ENCODE data around the gene OR10W1. TPM values are rescaled to one million over a fixed set of nuclear protein-coding genes. Genes with fewer than 3 reads are reported as not detected.

OR10W1 gene, protein sequence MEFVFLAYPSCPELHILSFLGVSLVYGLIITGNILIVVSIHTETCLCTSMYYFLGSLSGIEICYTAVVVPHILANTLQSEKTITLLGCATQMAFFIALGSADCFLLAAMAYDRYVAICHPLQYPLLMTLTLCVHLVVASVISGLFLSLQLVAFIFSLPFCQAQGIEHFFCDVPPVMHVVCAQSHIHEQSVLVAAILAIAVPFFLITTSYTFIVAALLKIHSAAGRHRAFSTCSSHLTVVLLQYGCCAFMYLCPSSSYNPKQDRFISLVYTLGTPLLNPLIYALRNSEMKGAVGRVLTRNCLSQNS
- not detected for total RNA-seq

DNA sequence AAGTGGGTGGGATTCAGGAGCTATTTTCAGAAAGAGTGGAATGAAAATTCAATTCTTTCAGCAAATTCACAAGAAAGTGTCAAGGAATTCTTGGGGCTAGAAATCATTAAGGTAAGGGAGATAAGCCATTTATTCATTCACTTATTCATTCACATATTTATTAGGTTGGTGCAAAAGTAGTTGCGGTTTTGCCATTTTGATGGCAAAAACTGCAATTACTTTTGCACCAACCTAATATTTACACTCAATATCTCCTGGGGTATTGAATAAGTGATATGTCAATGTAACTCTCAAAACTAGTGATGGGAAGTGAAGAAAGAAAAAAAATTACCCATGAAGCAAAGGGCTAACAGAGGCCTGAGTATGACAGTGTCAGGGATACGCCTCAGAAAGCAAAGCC, at the start of gene OR10W1:
OR10W1 (minus strand) TSS at position 119 of the 400 bp plus-strand sequence. CDS start 402 bp downstream, outside the sequence.
- DNase-seq = no peak
- 80 to 96% methylated on average over 2 of the region's 2 CpGs for WGBS, 2 donors
- H3K27me3 ChIP-seq = no peaks in the 10 kb centered on the region
- no peak within 1 kb of the TSS for H3K4me3 ChIP-seq
- no peak within 1 kb of the TSS for H3K27ac ChIP-seq
- TF ChIP-seq POLR2A (IDR thresholded peaks at IDR 0.05) = no peak
- TF ChIP-seq, protein P1, sequence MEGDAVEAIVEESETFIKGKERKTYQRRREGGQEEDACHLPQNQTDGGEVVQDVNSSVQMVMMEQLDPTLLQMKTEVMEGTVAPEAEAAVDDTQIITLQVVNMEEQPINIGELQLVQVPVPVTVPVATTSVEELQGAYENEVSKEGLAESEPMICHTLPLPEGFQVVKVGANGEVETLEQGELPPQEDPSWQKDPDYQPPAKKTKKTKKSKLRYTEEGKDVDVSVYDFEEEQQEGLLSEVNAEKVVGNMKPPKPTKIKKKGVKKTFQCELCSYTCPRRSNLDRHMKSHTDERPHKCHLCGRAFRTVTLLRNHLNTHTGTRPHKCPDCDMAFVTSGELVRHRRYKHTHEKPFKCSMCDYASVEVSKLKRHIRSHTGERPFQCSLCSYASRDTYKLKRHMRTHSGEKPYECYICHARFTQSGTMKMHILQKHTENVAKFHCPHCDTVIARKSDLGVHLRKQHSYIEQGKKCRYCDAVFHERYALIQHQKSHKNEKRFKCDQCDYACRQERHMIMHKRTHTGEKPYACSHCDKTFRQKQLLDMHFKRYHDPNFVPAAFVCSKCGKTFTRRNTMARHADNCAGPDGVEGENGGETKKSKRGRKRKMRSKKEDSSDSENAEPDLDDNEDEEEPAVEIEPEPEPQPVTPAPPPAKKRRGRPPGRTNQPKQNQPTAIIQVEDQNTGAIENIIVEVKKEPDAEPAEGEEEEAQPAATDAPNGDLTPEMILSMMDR (IDR thresholded peaks at IDR 0.05) = no peak
- no peaks in the 10 kb centered on the region for H3K4me1 ChIP-seq
- intact Hi-C loops (cut with DNase I) = no loop called here
- no peaks in the 10 kb centered on the region for H3K36me3 ChIP-seq
- no peaks in the 10 kb centered on the region for H3K9me3 ChIP-seq

DNA sequence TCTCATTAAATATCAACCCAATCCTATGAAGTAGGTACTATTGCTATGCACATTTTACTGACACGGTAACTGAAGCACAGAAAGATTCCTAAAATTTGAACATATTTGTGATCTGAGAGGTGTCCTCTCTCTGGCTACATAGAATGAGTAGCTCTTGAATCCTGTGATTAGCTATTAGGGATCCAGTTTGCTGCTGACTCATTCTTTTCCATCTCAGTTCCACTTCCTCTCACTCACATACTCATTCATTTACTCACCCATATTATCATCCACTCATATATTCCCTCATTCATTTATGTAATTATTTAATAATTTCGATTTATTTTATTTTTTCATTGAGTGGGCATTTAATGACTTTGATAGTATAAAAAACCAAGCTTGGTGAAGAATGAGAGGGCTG, 48.1 kb upstream of the OR10W1 start:
- 61 to 71% methylated on average over 2 of the region's 2 CpGs for WGBS, 2 donors
- no peak for TF ChIP-seq POLR2A (IDR thresholded peaks at IDR 0.05)
- TF ChIP-seq, protein P1 (IDR thresholded peaks at IDR 0.05) = no peak

DNA sequence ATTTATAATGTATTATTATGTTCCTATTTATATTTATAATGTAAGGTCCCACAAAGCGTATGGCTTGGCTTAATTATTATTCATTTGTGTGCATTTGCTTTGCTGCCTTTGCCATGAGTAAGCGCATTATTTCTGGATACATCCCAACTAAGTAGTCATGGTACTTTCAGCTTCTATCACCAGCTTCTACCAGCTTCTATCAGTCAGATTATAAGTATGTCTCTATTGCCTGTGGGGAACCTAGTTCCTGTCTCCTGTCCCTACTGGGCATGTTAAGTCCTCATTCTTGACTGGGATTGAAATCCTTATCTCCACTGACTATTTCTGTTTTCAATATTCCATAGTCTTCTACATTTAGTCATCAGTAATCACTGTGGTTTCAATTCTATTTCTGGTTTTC, 33.5 kb upstream of the OR10W1 start:
- H3K4me3 ChIP-seq = no peak overlapping the region

More for the DNA sequence above, 48.1 kb upstream of the OR10W1 start:
- H3K27me3 ChIP-seq = no peaks in the 10 kb centered on the region
- H3K27ac ChIP-seq = no peak overlapping the region
- no peaks in the 10 kb centered on the region for H3K9me3 ChIP-seq
- no peak for DNase-seq
- no peaks in the 10 kb centered on the region for H3K4me1 ChIP-seq
- H3K36me3 ChIP-seq = no peaks in the 10 kb centered on the region
- H3K4me3 ChIP-seq = no peak overlapping the region
- intact Hi-C loops (cut with DNase I) = no loop called here

DNA sequence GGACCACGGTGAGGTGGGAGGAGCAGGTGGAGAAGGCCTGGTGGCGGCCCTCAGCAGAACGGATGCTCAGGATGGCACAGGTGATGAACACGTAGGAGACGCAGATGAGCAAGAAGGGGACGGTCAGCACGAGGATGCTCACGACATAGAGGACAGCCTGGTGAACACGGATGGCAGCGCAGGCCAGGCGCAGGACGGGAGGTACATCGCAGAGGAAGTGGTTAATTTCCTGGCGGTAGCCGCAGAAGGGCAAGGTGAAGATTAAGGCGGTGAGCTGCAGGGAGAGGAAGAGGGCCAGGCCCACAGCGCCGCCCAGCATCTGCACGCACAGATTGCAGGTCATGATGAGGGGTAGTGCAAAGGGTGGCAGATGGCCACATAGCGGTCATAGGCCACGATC, 24.0 kb upstream of the OR10W1 start:
- WGBS, 2 donors = 90 to 93% methylated on average over 20 to 21 of the region's 21 CpGs
- H3K36me3 ChIP-seq = no peaks in the 10 kb centered on the region
- H3K4me1 ChIP-seq = no peaks in the 10 kb centered on the region
- DNase-seq = no peak
- peaks cover 0 to 3% (median 0%) of the 10 kb centered on the region in 4 donors for H3K27me3 ChIP-seq
- intact Hi-C loops (cut with DNase I) = no loop called here
- H3K9me3 ChIP-seq = no peaks in the 10 kb centered on the region
- TF ChIP-seq, protein P1 (IDR thresholded peaks at IDR 0.05) = no peak
- no peak for TF ChIP-seq POLR2A (IDR thresholded peaks at IDR 0.05)
- no peak overlapping the region for H3K27ac ChIP-seq
- no peak overlapping the region for H3K4me3 ChIP-seq

More for the DNA sequence above, 33.5 kb upstream of the OR10W1 start:
- no peaks in the 10 kb centered on the region for H3K4me1 ChIP-seq
- no peaks in the 10 kb centered on the region for H3K27me3 ChIP-seq
- DNase-seq = no peak
- H3K36me3 ChIP-seq = no peaks in the 10 kb centered on the region
- WGBS, 2 donors = 68 to 69% methylated on average over 2 of the region's 2 CpGs
- TF ChIP-seq, protein P1 (IDR thresholded peaks at IDR 0.05) = no peak
- TF ChIP-seq POLR2A (IDR thresholded peaks at IDR 0.05) = no peak
- intact Hi-C loops (cut with DNase I) = no loop called here
- no peaks in the 10 kb centered on the region for H3K9me3 ChIP-seq
- H3K27ac ChIP-seq = no peak overlapping the region

DNA sequence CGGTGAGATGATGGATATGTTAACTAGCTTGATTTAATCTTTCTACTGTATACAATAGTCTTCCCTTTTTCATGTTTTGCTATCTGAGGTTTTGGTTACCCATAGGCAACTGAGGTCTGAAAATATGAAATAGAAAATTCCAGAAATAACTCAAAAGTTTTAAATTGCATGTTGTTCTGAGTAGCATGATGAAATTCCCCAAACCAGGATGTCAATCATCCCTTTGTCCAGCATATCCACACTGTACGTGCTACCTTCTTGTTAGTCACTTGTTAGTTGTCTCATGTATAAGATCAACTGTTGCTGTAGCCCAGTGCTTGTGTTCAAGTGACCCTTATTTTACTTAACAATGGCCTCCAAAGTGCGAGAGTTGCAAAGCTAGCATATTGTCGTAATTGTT, 21.2 kb upstream of the OR10W1 start:
- 65 to 71% methylated on average over 4 of the region's 4 CpGs for WGBS, 2 donors
- Histone ChIP-seq H3K27me3 (peaks cover 0 to 3% (median 0%) of the 10 kb centered on the region in 4 donors), H3K4me1 (no peaks in the 10 kb centered on the region), H3K36me3 (no peaks in the 10 kb centered on the region), H3K27ac (no peak overlapping the region), H3K9me3 (no peaks in the 10 kb centered on the region), H3K4me3 (no peak overlapping the region)
- TF ChIP-seq, protein P1 (IDR thresholded peaks at IDR 0.05) = no peak
- no peak for TF ChIP-seq POLR2A (IDR thresholded peaks at IDR 0.05)
- intact Hi-C loops (cut with DNase I) = loop anchor here (10.0 kb wide), 1 partner anchor 534 kb away; the partner anchor contains the start of gene BTBD18
- DNase-seq = no peak

All from esophagus squamous epithelium (tissue), 5 donors.